Lower leg skin (tissue), 3 donors: ENCODE data around the gene GALM.

ENCODE experiments used
- POLR2A ChIP-seq, 2 donors: fragments of 450-650 bp; IDR thresholded peaks; one replicate each; pipeline ENCODE4 v1.6.1; 2016 to 2017; ENCODE audit warnings: antibody characterized with exemption in 2 of 2, mild to moderate bottlenecking in 1 of 2, moderate library complexity in 1 of 2
- TF ChIP-seq, protein P1 (sequence below), 3 donors: fragments of 450-650 bp; IDR thresholded peaks; one replicate each; pipeline ENCODE4 v1.5.1; 2016; ENCODE audit warnings: antibody characterized with exemption in 3 of 3, mild to moderate bottlenecking in 3 of 3, moderate library complexity in 2 of 3

- no peak for TF ChIP-seq POLR2A (IDR thresholded peaks at IDR 0.05)
- TF ChIP-seq, protein P1, sequence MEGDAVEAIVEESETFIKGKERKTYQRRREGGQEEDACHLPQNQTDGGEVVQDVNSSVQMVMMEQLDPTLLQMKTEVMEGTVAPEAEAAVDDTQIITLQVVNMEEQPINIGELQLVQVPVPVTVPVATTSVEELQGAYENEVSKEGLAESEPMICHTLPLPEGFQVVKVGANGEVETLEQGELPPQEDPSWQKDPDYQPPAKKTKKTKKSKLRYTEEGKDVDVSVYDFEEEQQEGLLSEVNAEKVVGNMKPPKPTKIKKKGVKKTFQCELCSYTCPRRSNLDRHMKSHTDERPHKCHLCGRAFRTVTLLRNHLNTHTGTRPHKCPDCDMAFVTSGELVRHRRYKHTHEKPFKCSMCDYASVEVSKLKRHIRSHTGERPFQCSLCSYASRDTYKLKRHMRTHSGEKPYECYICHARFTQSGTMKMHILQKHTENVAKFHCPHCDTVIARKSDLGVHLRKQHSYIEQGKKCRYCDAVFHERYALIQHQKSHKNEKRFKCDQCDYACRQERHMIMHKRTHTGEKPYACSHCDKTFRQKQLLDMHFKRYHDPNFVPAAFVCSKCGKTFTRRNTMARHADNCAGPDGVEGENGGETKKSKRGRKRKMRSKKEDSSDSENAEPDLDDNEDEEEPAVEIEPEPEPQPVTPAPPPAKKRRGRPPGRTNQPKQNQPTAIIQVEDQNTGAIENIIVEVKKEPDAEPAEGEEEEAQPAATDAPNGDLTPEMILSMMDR (IDR thresholded peaks at IDR 0.05), result no peak
Measured at GRCh38 chr2:38658613-38659012, 7.3 kb upstream of the GALM start.
